NCI-H2171 treated with DMSO at 0.1 percent for 48 hours (cell line): ENCODE results near the gene PEX14.
"Not testable (repeated sequence)": the region's sequence is repeated elsewhere in the genome, so short reads cannot be mapped to it uniquely, and the experiment has no call there.

Experiments
- DNase-seq: peaks from one replicate; lab custom pipeline; 2025; lab: John Stamatoyannopoulos, UW

Gene PEX14

GRCh38 chr1:10450836-10451235 lies 23.9 kb upstream of the PEX14 start:
- DNase-seq = peak; percentile 51

- DNase-seq = peak; percentile 65
Observed at GRCh38 chr1:10451287-10451686, 23.5 kb upstream of the PEX14 start.

GRCh38 chr1:10456048-10456447 lies 18.7 kb upstream of the PEX14 start:
- no peak for DNase-seq

- DNase-seq = peak; percentile 69
Observed at GRCh38 chr1:10456661-10457060, 18.1 kb upstream of the PEX14 start.

DNA sequence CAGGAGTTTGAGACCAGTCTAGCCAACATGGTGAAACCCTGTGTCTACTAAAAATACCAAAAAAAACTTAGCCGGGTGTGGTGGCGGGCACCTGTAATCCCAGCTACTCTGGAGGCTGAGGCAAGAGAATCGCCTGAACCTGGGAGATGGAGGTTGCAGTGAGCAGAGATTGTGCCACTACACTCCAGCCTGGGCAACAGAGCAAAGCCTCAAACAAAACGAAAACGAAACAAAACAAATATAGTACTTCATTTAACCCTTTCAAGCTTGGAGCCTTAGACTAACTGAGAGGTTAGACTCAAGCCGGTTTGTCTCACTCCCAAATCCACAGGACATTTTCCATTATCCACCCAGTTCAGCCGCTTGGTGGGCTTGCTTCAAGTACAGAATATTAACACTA lies 17.3 kb upstream of the PEX14 start:
- not testable (repeated sequence) for DNase-seq

- no peak for DNase-seq
Observed at GRCh38 chr1:10457875-10458274, 16.9 kb upstream of the PEX14 start.

DNA sequence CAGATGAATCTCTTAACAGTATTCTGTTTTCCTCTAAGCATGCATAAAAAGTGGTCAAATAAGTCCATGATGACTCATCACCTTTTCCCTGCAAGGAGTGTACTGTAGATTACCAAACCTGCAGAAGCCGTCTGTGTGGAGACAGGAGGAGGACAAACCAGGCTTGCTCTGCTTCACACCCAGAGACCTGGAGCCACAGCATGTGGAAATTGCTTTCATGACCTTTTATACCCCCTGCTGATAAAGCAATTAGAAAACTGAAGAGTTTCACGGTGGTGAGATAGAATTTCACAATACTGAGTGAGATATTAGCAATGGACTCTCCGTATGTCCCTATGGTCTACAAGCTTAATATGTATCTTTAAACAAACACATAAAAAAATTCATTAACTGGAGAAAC lies 15.6 kb upstream of the PEX14 start:
- peak; percentile 46 for DNase-seq

GRCh38 chr1:10467078-10467477 lies 7.7 kb upstream of the PEX14 start:
- no peak for DNase-seq

DNA sequence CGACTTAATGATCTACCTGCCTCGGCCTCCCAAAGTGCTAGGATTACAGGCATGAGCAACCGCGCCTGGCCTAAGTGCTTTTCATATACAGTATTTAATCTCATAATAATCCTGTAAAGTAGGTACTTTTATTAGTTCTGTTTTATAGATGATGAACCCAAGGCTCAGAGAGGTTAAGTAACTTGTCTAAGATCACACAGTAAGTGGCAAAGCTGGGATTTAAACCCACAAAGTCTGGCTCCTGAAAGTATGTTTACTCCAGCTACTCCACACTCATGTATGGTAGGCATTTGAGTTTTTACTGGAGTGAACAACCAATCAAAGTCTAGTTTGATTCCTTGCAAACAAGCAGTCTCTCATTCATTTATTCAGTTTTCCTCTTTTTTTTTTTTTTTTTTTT lies 4.7 kb upstream of the PEX14 start:
- no peak for DNase-seq

DNA sequence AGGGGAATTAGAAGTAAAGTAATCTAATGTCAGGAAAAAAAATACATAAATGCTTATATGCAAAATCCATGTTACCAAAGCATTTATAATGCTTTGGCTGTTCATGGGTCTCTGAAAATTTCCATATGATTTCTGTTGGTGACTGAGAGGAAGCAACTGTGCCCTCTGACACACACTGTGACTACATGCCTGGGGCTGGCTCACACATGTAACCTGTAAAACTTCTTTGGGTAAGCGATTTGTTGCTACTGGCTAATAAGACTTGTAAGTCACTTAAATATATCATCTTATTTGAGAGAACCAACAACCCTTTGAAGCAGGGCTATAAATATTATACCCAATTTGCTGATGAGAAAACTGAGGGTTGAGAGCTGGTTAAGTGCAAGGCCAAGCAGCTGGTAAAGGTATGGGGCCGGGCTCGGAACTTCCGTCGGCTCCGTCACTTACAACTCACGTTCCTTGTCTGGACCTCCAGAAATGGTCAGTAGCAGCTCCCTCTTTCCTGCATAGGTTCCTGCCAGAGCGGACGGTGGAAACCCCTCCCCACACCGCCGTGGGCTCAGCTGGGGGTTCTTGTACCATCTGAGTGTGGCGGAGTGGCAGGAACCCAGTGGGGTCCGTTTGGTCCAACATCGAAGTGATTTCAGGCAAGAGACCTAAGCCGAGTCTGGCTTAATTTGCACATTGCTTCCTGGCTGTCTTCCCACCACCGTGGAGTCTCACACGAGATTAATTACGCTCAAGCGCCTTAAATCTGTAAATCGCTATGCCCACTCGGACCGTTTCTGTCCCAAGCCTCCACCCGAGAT lies 3.1 kb upstream of the PEX14 start:
- DNase-seq = peak; percentile 48

DNA sequence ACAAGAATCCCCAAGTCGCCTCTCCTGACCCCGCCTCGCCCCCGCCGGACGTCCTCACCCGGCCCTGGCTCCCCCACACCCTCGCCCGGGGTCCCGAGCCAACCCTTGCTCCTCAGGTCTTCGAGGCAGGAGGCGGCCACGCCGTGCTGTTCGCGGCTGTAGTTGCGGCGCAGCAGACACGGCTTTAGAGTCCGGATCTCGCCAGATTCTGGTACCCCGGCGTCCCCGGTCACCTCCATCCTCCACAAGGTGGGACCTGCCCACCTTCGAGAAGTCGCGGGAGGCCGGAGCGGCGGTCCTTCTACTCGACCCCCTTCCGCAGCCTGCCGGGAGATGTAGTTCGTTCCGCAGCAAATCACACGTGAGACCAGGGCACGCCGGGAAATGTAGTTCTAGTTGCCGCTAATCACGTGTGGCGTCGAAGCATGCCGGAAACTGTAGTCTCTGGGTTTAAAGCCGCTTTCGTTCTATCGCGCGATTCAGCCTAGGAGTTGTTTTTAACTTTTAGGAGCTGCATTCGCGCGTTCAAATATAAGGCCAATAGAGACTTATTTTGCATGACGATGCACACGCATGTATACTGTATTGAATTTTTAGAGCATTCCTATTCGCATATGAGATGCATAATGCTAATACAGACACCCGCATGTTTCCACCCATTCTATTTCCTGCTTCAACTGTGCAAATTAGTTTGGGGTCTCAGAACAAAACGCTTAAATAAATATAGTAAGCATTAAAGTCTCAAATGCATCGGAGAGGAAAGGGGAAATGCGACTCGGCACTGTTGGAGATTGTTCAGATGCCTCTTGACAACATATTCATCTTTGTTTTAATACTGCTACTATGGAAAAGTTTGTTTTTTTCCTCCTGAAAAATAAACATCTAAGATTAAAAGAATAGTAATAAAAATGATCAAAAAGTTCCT lies 2.3 kb upstream of the PEX14 start, which contains the start of gene DFFA:
DFFA (minus strand) TSS at position 310 of the 925 bp plus-strand sequence; CDS start at position 239, 71 bp downstream.
- peak; percentile 99 for DNase-seq

- DNase-seq = no peak
Observed at GRCh38 chr1:10473145-10473765, 1.5 kb upstream of the PEX14 start.

- DNase-seq = not testable (repeated sequence)
Observed at GRCh38 chr1:10474309-10474612, 489 bp upstream of the PEX14 start.

DNA sequence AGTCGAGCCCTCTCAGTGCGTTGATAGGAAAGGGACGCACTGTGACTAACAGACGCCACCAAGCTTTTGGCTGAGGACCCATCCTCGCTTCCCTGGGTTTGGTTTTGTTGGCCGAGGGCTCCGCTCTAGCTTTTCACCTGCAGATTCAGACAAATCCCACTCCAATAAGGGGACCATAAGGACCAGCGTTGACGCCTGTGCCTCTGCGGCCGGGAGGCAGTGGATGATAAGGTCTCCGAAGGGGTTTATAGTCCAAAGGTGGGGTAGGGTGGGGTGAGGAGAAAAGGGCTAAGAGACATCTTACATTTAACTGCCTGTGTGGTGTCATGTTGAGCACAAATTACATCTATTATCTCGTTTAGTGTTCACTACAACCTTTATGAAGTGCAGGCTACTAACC lies 760 bp downstream of the PEX14 start:
- no peak for DNase-seq

- DNase-seq = no peak
Observed at GRCh38 chr1:10479296-10479695, 4.5 kb downstream of the PEX14 start.

GRCh38 chr1:10480614-10481013 lies 5.9 kb downstream of the PEX14 start:
- DNase-seq = no peak

DNA sequence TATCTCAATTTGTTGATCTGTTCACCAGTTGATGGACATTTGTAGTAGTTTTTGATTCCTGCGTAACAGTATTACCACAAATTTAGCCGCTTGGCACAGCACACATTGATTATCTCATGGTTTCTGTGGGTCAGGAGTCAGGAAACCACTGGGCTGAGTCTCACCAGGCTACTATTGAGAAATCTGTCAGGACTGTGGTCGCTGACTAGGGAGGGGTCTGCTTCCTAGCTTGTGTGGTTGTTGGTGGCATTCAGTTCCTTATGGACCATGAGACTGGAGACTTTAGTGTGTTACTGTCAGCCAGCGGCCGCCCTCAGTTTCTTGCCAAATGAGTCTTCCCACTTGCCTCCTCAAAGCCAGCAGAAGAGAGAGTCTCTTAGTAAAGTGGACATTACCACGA lies 9.8 kb downstream of the PEX14 start:
- no peak for DNase-seq

GRCh38 chr1:10489291-10490055 lies 14.7 kb downstream of the PEX14 start:
- no peak for DNase-seq

DNA sequence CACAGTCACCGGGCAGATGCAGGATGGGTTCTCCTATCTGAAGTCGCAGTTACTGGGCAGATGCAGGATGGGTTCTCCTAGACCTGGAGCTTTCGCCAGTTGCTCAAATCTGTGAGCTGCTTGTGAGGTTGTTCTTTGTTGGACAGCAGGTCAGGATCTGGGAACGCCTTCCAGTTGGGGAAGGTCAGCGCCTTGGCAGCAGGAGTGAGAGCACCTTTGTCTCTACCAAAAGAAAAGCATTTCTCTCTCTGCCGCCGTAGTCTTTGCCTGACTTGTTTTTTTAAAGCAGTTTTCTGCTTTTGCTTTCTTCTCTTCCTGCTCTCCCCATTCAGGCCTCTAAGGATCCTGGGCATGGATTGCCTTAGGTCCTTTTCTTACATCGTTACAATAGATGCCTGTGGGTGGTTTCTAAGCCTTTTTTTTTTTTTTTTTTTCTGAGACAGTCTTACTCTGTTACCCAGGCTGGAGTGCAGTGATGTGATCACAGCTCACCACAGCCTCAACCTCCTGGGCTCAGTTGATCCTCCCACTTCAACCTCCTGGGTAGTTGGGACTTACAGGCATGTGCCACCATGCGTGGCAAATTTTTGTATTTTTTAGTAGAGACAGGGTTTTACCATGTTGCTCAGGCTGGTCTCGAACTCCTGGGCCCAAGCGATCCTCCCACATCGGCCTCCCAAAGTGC lies 15.7 kb downstream of the PEX14 start:
- DNase-seq = no peak

DNA sequence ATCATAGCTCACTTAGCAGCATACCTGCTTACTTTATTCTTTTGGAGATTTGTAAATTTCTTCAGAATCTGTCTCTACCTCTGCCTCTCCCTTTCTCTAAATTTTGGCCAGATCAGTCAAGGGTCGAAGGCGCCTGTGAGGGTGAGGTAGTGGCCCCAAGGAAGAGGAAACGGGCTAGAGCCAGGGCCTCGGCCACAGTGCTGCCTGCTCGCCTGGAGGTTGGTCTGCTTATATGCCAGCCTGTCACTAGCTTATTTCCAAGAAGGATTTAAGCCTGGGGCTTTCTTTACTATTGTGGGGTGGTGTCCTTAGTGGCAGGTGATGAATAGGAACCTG lies 19.6 kb downstream of the PEX14 start:
- DNase-seq = no peak

DNA sequence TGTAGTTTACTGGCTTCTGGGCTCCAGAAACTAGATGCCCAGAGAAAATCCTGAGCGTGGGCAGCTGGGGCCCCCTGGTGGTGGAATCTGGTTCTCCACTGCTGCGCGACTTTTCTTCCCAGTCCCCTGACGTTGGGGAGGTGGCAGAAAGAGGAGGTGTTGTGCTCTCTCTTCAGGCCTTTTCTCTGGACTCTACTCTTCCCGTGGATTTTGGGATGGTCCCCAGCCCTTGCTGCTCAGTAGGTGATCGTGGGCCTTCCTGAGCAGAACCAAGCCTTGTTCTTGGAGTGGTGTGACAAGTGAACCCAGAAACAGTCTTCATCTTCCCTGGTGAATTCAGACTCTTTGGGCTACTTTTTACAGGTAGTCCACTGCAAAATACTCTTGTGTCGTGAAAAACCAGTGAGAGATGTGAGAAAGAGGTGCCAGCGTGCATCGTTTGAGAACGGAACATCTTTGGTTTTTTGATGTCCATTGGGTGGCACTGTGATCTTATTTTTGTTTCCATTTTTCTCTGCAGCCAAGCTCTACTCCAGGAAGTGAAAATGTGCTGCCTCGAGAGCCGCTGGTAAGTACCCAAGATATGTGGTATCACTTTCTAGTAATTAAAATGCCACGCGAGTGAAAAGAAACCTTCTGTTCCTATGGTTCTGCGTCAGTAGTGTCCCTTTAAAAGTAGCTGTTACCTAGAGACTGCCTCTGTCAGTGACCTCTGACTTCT lies 20.2 kb downstream of the PEX14 start:
- peak; percentile 83 for DNase-seq
